HFFc6 (cell line): ENCODE measurements around the gene MNS1. TPM values are rescaled to one million over a fixed set of nuclear protein-coding genes. Genes with fewer than 3 reads are reported as not detected.
A peak's percentile ranks its signal among the peaks of the same experiment; 100 is the strongest.

ENCODE experiments used
- DNase-seq: peaks from one replicate; pipeline ENCODE4 v3.0.0-alpha.2; 2018
- H3K27ac Mint-ChIP-seq: 2 replicates; pipeline ENCODE4 v1.8.0; 2020; ENCODE audit warnings: mild to moderate bottlenecking, mixed read lengths
- H3K27me3 Mint-ChIP-seq: 2 replicates; pipeline ENCODE4 v1.8.0; 2021; ENCODE audit warnings: mild to moderate bottlenecking, moderate library complexity, mixed read lengths; ENCODE audit not compliant: insufficient read depth
- H3K36me3 Mint-ChIP-seq: 2 replicates; pipeline ENCODE4 v1.8.0; 2021; ENCODE audit warnings: low read depth, mixed read lengths
- H3K4me1 Mint-ChIP-seq: 2 replicates; pipeline ENCODE4 v1.8.0; 2020; ENCODE audit warnings: low read depth, mixed read lengths
- H3K4me3 Mint-ChIP-seq: 2 replicates; pipeline ENCODE4 v1.8.0; 2020; ENCODE audit warnings: mild to moderate bottlenecking, moderate library complexity, mixed read lengths
- H3K9me3 Mint-ChIP-seq: 2 replicates; pipeline ENCODE4 v1.8.0; 2020; ENCODE audit warnings: mild to moderate bottlenecking, mixed read lengths
- CTCF ChIP-seq: fragments of 200-600 bp; sonication (generic); IDR thresholded peaks from 2 replicates; pipeline ENCODE4 v1.5.0; 2021; ENCODE audit warnings: antibody characterized with exemption, mild to moderate bottlenecking
- long read RNA-seq: library from polyadenylated mRNA; unstranded; transcript quantifications from one replicate; pipeline ENCODE4 v2.0.0, GENCODE V29; 2019
- total RNA-seq, 6 experiments: library from RNA; stranded (reverse); fragmentation: NEBNext Ultra II Directional; extraction: Animal tissue kit (Norgen Biotek cat#: 25700); gene quantifications; 2 replicates in 1 of 6; 3 replicates in 5 of 6; pipeline ENCODE4 v1.2.3, GENCODE V29; 2021

MNS1 gene, protein sequence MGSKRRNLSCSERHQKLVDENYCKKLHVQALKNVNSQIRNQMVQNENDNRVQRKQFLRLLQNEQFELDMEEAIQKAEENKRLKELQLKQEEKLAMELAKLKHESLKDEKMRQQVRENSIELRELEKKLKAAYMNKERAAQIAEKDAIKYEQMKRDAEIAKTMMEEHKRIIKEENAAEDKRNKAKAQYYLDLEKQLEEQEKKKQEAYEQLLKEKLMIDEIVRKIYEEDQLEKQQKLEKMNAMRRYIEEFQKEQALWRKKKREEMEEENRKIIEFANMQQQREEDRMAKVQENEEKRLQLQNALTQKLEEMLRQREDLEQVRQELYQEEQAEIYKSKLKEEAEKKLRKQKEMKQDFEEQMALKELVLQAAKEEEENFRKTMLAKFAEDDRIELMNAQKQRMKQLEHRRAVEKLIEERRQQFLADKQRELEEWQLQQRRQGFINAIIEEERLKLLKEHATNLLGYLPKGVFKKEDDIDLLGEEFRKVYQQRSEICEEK
- total RNA-seq = 1 to 10 TPM; 1.1 to 2.3 (median 1.5) TPM
- long read RNA-seq, partial matches to known transcripts = 2 of 3 reads
- long read RNA-seq, other reads (novel, unspliced or antisense) = 1 of 3 reads

DNA sequence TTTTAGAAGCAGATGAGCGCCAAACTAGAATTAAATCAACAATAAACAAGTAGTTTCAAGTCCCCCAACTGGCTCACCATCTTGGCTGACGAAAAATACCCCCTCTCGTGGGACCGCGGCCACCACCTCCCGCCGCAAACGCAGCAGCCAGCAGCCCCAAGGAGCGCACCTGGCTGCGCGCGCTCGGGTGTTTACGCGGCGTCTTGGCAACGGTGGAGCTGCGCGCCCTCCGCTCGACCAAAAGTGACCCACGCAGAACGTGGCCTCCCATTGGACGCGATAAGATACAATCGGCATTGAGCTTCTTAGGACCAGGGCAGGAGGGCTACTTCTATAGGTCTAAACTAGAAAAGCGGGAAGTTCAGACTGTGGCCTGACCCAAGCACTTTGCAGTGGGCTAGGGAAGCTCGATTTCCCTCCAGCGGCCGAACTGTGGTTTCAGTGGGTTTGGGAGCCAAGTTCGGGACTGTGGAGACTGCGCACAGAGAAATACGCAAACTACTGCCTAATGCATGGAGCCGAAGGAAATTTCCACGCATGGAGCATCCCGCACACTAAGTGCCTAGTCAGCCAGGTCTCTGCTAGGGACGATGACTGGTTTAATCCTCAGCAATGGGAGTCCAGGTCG lies at the start of gene MNS1:
Gene MNS1 (minus strand): TSS at position 245 of the 628 bp plus-strand sequence. CDS start 165 bp downstream, at position 80.
- TF ChIP-seq CTCF = no peak
- peak; percentile 92 for DNase-seq
- no peaks in the 10 kb centered on the region for H3K9me3 Mint-ChIP-seq
- H3K4me1 Mint-ChIP-seq = peaks cover 26% of the 10 kb centered on the region
- peak within 1 kb of the TSS; percentile 100 for H3K4me3 Mint-ChIP-seq
- H3K27ac Mint-ChIP-seq = peak within 1 kb of the TSS; percentile 93
- H3K27me3 Mint-ChIP-seq = no peaks in the 10 kb centered on the region
- no peaks in the 10 kb centered on the region for H3K36me3 Mint-ChIP-seq

DNA sequence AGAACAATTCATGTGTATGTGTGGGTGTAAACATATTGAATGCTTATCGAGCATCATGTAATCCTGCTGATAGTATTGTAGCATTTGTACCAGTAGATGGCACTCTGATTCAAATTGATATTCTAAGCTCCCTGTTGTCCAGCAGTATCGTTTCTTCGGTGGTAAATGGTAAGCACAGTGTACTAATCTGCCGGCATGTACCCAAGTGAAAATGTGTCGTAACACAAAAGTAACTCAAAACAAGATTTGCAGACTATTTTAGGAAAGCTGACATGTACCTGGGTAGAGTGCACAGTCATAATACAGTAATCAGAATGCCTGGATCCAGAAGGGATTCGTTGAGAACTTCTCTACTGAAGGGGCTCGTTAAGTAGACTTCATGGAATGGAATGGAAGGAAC lies 31.7 kb upstream of the MNS1 start:
- TF ChIP-seq CTCF = peak; percentile 85
- Mint-ChIP-seq H3K36me3 (no peaks in the 10 kb centered on the region), H3K4me3 (peak overlapping the region; percentile 71), H3K27me3 (peaks cover 7% of the 10 kb centered on the region), H3K9me3 (no peaks in the 10 kb centered on the region), H3K27ac (no peak overlapping the region), H3K4me1 (peaks cover 7% of the 10 kb centered on the region)
- peak; percentile 57 for DNase-seq

- no peak overlapping the region for H3K27ac Mint-ChIP-seq
- peaks cover 5% of the 10 kb centered on the region for H3K27me3 Mint-ChIP-seq
- H3K4me3 Mint-ChIP-seq = no peak overlapping the region
- DNase-seq = no peak
- H3K4me1 Mint-ChIP-seq = peaks cover 7% of the 10 kb centered on the region
- no peaks in the 10 kb centered on the region for H3K9me3 Mint-ChIP-seq
- no peak for TF ChIP-seq CTCF
- no peaks in the 10 kb centered on the region for H3K36me3 Mint-ChIP-seq
Observed at GRCh38 chr15:56495533-56495932, 30.6 kb upstream of the MNS1 start.

DNA sequence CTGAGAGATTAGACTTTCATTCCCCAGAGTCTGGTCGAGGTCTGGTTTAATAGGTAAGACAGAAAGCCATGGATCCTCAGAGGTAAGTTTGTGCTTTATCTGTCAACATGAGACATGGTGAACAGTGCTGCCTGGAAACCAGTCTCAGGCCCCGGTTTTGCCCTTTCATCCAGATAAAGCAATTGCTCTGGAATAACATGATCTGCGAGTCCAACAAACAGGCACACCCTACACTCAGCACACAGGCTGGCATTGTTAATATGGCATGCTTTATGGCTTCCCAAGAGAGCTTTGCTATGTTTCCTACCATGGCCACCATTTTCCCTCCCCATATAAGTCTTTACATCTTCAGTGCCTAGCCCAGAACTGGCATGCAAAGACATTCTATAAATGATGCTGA lies 30.1 kb upstream of the MNS1 start:
- no peak overlapping the region for H3K27ac Mint-ChIP-seq
- peaks cover 7% of the 10 kb centered on the region for H3K4me1 Mint-ChIP-seq
- no peak overlapping the region for H3K4me3 Mint-ChIP-seq
- no peak for TF ChIP-seq CTCF
- no peaks in the 10 kb centered on the region for H3K36me3 Mint-ChIP-seq
- H3K27me3 Mint-ChIP-seq = peaks cover 7% of the 10 kb centered on the region
- no peaks in the 10 kb centered on the region for H3K9me3 Mint-ChIP-seq
- DNase-seq = no peak

DNA sequence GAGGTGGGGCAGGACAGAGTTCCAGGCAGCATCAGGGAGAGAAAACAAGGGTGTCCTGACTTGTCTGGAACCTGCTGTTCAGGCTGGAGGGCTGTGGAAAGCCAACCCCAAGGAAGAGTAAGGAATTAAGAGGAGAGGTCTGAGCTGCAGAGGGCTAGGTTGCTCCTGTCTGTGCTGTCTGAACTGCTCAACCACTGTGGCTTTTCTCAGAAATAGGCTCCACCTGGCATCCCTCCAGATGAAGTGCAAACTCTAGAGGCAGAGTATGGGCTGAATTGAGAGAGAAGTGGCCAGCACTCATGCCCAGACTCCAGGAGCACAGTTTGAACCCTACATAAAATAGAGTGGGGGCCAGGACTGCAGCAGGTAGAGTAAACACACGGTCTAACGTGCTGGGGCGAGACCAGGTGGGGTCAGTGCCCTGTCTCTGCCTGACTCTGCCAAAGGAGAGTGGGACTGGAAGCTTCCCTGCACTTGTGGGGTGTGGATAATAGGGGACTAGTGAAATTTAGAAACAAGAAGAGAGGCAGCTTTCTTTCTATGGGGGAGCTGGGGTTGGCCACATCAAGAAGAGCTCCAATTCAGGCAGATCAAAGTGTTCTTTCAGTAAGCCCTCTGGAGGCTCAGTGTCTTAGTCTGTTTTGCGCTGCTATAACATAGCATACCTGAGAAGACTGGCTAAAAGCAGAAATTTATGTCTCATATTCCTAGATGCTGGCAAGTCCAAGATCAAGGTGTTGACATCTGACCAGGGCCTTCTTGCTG lies 28.0 kb upstream of the MNS1 start:
- Mint-ChIP-seq H3K4me3 (no peak overlapping the region), H3K4me1 (peaks cover 7% of the 10 kb centered on the region), H3K36me3 (no peaks in the 10 kb centered on the region), H3K27ac (no peak overlapping the region), H3K27me3 (peaks cover 10% of the 10 kb centered on the region), H3K9me3 (no peaks in the 10 kb centered on the region)
- TF ChIP-seq CTCF = no peak
- no peak for DNase-seq
